NCI-H2171 (cell line): ENCODE results near the gene TRAM2.
"Not testable (repeated sequence)": the region's sequence is repeated elsewhere in the genome, so short reads cannot be mapped to it uniquely, and the experiment has no call there.

Source experiments
- DNase-seq: peaks from one replicate; lab custom pipeline; 2025; lab: John Stamatoyannopoulos, UW

Gene TRAM2

GRCh38 chr6:52489881-52490280, 87.0 kb downstream of the TRAM2 start:
- no peak for DNase-seq

DNA sequence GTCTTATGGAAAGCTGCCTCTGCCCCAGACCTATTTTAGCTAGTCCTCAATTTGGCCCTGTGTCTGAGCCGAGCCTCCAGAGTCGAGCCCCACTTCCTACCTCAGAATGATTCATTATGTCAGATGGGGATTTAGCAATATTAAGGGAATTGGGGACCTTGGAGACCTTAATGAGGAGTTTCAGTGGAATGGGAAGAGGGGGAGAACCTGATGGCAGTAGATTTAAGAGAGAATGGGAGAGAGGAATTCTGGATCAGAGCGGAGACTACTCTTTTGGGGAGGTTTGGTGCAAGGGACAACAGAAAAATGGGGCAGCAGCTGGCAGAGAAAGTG, 93.2 kb downstream of the TRAM2 start:
- no peak for DNase-seq

DNA sequence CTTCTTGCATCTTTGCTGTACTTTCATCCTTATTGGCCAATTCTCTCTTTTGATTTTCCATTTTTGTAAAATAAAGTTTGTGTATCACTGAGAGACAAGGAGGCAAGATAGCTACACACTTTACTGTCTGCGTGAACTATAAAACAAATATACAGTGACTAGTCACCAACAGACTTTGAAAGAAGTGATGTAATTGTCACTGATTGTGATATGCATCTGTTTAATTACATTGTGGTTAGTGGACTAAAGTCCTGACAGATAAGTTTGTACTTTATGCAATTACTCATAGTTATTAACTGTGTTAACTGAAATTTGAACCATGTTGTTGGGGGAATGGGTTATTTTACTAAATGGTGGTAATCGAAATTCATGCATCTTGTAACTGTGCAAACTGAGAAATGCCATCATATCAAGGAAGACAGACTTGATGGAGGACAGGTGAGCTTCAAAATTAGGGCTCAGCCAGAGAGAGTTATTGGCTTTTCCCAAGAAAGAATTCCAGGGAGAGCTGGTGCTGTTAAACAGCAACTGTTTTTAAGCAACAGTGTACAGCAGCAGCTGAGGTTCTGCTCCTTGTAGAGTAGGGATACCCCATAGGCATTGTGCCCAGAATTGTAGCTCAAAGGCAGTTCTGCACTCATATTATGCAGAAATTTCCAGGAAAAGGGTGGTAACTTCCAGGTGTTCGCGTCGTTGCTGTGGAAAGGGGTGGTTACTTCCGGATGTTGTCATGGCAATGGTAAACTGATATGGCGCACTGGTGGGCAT, 93.8 kb downstream of the TRAM2 start:
- no peak for DNase-seq

- no peak for DNase-seq
Measured at GRCh38 chr6:52475307-52475706, 101.6 kb downstream of the TRAM2 start.

- DNase-seq: no peak
Measured at GRCh38 chr6:52474173-52474572, 102.7 kb downstream of the TRAM2 start.

GRCh38 chr6:52461194-52461593, 115.7 kb downstream of the TRAM2 start:
- DNase-seq: not testable (repeated sequence)

DNA sequence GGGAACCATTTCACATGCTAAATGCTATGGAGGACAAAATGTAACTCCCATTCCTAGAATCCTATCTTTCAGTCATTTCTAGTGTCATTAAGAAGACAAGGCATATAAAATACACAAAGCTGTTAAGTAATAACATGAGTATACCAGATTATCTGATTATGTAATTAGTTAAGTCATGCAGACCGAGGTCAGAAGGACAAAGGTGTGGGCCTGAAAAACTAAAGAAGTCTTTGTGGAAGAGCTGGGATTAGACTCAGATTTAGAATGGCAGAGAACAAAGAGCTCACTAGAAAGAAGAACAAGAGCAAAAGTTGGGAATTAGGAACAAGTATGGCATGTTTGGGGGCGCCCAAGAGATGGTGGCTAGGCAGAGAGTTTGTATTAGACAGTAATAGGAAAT, 119.8 kb downstream of the TRAM2 start:
- DNase-seq: no peak

GRCh38 chr6:52454556-52454955, 122.3 kb downstream of the TRAM2 start:
- DNase-seq: no peak
